ENCODE measurements around the gene STXBP5. TPM values are rescaled to one million over a fixed set of nuclear protein-coding genes. Genes with fewer than 3 reads are reported as not detected.
A peak's percentile ranks its signal among the peaks of the same experiment; 100 is the strongest.

The STXBP5 gene
- total and polyA plus RNA-seq, 2 of the 13 experiments (the other 11 are each of a cell fraction or from before 2014, with no cell fraction given): 8.8 to 19.4 TPM

GRCh38 chr6:147192278-147192911 lies 11.8 kb upstream of the STXBP5 start (continued):
- TF ChIP-seq ATF7 (IDR thresholded peaks at IDR 0.05) (no peak), ATF7 (CRISPR knock-in tag; IDR thresholded peaks at IDR 0.05) (no peak), POLR2G (IDR thresholded peaks at IDR 0.05; ENCODE audit: low read depth, low read length) (no peak), ZNF713 (CRISPR knock-in tag; IDR thresholded peaks at IDR 0.05) (no peak), KLF12 (CRISPR knock-in tag; IDR thresholded peaks at IDR 0.05; ENCODE audit: borderline replicate concordance) (no peak), GTF3A (CRISPR knock-in tag; conservative IDR thresholded peaks at IDR 0.05) (no peak), NFE2 (CRISPR knock-in tag; IDR thresholded peaks at IDR 0.05) (no peak), EZH2 (conservative IDR thresholded peaks at IDR 0.05; ENCODE audit: low read depth, low read length) (no peak), ZNF44 (CRISPR knock-in tag; IDR thresholded peaks at IDR 0.05) (no peak; the same call in 1 of the 2 replicates), ZNF251 (CRISPR knock-in tag; IDR thresholded peaks at IDR 0.05) (no peak), RFXANK (CRISPR knock-in tag; IDR thresholded peaks at IDR 0.05) (no peak), ZNF496 (CRISPR knock-in tag; IDR thresholded peaks at IDR 0.05; ENCODE audit: insufficient replicate concordance) (no peak), TOE1 (CRISPR knock-in tag; IDR thresholded peaks at IDR 0.05) (no peak), ZNF546 (CRISPR knock-in tag; conservative IDR thresholded peaks at IDR 0.05) (no peak), JDP2 (CRISPR knock-in tag; IDR thresholded peaks at IDR 0.05; ENCODE audit: borderline replicate concordance) (no peak), IRX3 (CRISPR knock-in tag; IDR thresholded peaks at IDR 0.05; ENCODE audit: borderline replicate concordance, low read depth) (no peak; the same call in 1 of the 2 replicates), ZNF558 (CRISPR knock-in tag; IDR thresholded peaks at IDR 0.05; ENCODE audit: borderline replicate concordance) (no peak), BRCA1 (CRISPR knock-in tag; IDR thresholded peaks at IDR 0.05) (peak; percentile 71; the same call in 1 of the 2 replicates)
- TF ChIP-seq, protein P1, sequence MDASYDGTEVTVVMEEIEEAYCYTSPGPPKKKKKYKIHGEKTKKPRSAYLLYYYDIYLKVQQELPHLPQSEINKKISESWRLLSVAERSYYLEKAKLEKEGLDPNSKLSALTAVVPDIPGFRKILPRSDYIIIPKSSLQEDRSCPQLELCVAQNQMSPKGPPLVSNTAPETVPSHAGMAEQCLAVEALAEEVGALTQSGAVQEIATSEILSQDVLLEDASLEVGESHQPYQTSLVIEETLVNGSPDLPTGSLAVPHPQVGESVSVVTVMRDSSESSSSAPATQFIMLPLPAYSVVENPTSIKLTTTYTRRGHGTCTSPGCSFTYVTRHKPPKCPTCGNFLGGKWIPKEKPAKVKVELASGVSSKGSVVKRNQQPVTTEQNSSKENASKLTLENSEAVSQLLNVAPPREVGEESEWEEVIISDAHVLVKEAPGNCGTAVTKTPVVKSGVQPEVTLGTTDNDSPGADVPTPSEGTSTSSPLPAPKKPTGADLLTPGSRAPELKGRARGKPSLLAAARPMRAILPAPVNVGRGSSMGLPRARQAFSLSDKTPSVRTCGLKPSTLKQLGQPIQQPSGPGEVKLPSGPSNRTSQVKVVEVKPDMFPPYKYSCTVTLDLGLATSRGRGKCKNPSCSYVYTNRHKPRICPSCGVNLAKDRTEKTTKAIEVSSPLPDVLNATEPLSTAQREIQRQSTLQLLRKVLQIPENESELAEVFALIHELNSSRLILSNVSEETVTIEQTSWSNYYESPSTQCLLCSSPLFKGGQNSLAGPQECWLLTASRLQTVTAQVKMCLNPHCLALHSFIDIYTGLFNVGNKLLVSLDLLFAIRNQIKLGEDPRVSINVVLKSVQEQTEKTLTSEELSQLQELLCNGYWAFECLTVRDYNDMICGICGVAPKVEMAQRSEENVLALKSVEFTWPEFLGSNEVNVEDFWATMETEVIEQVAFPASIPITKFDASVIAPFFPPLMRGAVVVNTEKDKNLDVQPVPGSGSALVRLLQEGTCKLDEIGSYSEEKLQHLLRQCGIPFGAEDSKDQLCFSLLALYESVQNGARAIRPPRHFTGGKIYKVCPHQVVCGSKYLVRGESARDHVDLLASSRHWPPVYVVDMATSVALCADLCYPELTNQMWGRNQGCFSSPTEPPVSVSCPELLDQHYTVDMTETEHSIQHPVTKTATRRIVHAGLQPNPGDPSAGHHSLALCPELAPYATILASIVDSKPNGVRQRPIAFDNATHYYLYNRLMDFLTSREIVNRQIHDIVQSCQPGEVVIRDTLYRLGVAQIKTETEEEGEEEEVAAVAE (CRISPR knock-in tag; IDR thresholded peaks at IDR 0.05; ENCODE audit: borderline replicate concordance): peak; percentile 70
- TF ChIP-seq, protein P2, sequence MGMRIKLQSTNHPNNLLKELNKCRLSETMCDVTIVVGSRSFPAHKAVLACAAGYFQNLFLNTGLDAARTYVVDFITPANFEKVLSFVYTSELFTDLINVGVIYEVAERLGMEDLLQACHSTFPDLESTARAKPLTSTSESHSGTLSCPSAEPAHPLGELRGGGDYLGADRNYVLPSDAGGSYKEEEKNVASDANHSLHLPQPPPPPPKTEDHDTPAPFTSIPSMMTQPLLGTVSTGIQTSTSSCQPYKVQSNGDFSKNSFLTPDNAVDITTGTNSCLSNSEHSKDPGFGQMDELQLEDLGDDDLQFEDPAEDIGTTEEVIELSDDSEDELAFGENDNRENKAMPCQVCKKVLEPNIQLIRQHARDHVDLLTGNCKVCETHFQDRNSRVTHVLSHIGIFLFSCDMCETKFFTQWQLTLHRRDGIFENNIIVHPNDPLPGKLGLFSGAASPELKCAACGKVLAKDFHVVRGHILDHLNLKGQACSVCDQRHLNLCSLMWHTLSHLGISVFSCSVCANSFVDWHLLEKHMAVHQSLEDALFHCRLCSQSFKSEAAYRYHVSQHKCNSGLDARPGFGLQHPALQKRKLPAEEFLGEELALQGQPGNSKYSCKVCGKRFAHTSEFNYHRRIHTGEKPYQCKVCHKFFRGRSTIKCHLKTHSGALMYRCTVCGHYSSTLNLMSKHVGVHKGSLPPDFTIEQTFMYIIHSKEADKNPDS (CRISPR knock-in tag; IDR thresholded peaks at IDR 0.05): no peak
- TF ChIP-seq, protein P3, sequence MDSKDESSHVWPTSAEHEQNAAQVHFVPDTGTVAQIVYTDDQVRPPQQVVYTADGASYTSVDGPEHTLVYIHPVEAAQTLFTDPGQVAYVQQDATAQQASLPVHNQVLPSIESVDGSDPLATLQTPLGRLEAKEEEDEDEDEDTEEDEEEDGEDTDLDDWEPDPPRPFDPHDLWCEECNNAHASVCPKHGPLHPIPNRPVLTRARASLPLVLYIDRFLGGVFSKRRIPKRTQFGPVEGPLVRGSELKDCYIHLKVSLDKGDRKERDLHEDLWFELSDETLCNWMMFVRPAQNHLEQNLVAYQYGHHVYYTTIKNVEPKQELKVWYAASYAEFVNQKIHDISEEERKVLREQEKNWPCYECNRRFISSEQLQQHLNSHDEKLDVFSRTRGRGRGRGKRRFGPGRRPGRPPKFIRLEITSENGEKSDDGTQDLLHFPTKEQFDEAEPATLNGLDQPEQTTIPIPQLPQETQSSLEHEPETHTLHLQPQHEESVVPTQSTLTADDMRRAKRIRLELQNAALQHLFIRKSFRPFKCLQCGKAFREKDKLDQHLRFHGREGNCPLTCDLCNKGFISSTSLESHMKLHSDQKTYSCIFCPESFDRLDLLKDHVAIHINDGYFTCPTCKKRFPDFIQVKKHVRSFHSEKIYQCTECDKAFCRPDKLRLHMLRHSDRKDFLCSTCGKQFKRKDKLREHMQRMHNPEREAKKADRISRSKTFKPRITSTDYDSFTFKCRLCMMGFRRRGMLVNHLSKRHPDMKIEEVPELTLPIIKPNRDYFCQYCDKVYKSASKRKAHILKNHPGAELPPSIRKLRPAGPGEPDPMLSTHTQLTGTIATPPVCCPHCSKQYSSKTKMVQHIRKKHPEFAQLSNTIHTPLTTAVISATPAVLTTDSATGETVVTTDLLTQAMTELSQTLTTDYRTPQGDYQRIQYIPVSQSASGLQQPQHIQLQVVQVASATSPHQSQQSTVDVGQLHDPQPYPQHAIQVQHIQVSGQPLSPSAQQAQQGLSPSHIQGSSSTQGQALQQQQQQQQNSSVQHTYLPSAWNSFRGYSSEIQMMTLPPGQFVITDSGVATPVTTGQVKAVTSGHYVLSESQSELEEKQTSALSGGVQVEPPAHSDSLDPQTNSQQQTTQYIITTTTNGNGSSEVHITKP (CRISPR knock-in tag; IDR thresholded peaks at IDR 0.05; ENCODE audit: low read depth): no peak
